Retinal pigment epithelial cell (primary cell): ENCODE data around the gene STOML2.
"Not testable (repeated sequence)": the region's sequence is repeated elsewhere in the genome, so short reads cannot be mapped to it uniquely, and the experiment has no call there.

Experiments used
- DNase-seq: peaks from one replicate; pipeline ENCODE4 v3.0.0-alpha.2; 2010; ENCODE audit warnings: low read depth
- H3K4me3 ChIP-seq: 2 replicates; pipeline ENCODE4 v1.5.1; 2011; ENCODE audit warnings: mild to moderate bottlenecking, low read length, control low read depth, moderate library complexity
- TF ChIP-seq, protein P1 (sequence below): conservative IDR thresholded peaks from 2 replicates; pipeline ENCODE4 v1.5.1; 2011; ENCODE audit warnings: low read depth, low read length, control low read depth, inconsistent platforms

Gene STOML2

DNA sequence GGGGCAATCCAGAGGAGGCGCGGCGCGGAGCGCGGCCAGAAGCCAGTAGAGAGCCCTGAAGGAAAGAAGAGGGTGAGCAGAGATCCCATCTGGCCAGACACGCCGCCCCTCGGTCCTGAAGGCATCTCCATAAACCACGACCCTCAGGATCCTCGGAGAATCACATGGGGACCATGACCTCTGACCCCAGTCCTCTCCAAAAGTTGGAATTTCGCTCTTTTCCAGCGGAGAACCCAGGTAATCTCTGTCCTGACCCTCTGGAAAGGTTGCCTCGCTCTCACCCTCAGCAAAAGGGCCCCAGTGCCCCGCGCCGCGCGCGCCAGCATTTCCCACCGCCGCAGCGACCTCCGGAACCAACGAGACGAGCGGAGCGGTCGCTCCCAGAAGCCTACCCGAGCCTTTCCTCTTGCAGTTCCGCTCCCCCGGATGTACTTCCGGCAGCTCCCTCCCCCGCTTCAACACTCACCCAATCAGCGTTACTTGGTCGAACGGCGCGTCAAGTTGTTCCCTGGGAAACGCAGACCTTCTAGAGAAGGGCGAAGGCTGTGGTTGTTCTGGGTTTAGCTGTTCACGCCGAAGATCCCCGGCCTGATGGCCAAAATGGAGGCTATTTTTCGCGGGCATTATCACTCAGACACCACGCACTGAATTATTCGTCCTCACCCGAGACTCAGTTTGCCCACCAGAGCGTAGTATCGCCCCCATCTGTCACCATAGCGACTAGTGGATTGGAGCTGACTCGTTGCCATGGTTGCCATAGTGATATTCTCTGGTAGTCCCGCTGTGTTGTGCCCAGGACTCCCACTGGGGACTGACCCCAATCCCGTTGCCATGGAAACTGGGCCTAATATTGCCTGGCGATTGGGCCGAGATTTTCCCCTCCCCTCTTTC lies at the start of gene STOML2:
Gene STOML2, minus strand, starts transcription at position 363 of the 891 bp plus-strand sequence. Its CDS starts 37 bp downstream, at position 326.
- TF ChIP-seq, protein P1, sequence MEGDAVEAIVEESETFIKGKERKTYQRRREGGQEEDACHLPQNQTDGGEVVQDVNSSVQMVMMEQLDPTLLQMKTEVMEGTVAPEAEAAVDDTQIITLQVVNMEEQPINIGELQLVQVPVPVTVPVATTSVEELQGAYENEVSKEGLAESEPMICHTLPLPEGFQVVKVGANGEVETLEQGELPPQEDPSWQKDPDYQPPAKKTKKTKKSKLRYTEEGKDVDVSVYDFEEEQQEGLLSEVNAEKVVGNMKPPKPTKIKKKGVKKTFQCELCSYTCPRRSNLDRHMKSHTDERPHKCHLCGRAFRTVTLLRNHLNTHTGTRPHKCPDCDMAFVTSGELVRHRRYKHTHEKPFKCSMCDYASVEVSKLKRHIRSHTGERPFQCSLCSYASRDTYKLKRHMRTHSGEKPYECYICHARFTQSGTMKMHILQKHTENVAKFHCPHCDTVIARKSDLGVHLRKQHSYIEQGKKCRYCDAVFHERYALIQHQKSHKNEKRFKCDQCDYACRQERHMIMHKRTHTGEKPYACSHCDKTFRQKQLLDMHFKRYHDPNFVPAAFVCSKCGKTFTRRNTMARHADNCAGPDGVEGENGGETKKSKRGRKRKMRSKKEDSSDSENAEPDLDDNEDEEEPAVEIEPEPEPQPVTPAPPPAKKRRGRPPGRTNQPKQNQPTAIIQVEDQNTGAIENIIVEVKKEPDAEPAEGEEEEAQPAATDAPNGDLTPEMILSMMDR, result no peak
- H3K4me3 ChIP-seq, result peak within 1 kb of the TSS; percentile 92
- peak; percentile 93 for DNase-seq

GRCh38 chr9:35147941-35148563 lies 45.1 kb upstream of the STOML2 start:
- not testable (repeated sequence) for H3K4me3 ChIP-seq, DNase-seq

- TF ChIP-seq, protein P1, result no peak
- no peak for DNase-seq
- no peak overlapping the region for H3K4me3 ChIP-seq
Measured at GRCh38 chr9:35142037-35142436, 39.1 kb upstream of the STOML2 start.

DNA sequence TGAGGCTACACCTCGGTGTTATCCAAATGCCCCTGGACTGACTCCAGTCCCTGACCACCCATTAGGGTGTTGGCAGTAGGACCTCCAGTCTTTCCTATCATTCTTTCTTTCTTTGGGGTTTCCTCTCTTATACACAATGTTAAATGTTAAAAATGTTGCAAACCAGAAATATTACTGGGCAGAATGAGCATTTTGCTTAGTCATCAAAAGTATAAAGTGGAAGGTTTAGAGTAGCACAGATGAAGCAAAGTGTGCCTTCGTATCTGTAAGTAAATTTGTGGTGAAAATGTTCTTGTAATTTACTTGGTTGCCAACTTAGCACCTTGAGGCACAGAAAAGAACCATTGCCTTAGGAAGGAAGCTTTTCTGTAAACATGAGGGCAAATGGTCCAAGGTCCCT lies 37.2 kb upstream of the STOML2 start:
- no peak overlapping the region for H3K4me3 ChIP-seq
- no peak for DNase-seq
- TF ChIP-seq, protein P1, result no peak

DNA sequence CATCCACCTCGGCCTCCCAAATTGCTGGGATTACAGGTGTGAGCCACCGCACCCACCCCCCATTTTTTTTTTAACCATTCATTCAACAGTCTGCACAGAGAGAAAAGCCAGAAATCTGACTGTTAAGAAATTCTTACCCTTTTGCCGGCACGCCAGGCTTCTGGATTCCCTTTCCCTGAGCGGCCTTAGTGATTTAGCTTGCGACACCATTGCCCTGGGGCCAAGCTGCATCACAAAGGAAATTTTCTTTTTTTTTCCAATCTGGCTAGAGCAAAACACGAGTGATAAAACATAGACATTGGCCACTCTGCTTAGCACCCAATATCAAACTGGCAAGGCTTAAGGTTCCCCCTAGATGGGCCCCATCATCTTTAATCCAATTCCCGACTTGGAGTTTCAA lies 33.9 kb upstream of the STOML2 start:
- TF ChIP-seq, protein P1, result no peak
- H3K4me3 ChIP-seq, result no peak overlapping the region
- DNase-seq, result no peak

DNA sequence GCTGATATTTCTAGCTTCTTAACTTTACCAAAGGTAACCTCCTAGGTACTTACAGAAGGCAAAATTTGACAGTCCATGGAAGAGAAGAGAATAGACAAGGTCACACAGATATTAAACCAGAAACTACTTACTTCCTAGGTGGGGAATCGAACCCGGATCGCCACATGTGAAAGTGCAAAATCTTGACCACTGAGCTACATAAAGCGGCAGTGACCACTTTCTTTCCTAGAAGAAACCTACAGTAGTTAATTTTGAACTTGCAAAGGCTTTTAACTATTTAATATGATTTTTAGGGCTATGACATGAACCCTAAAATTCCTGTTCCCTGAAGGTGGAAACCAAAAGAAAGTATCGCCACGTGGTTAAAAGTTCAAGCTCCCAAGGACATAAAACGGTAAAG lies 33.1 kb upstream of the STOML2 start:
- TF ChIP-seq, protein P1, result no peak
- no peak overlapping the region for H3K4me3 ChIP-seq
- no peak for DNase-seq

GRCh38 chr9:35134920-35135319 lies 32.0 kb upstream of the STOML2 start:
- no peak overlapping the region for H3K4me3 ChIP-seq
- TF ChIP-seq, protein P1, result no peak
- no peak for DNase-seq
